IMR-90 (cell line): ENCODE data around the gene PGBD5. TPM values are rescaled to one million over a fixed set of nuclear protein-coding genes. Genes with fewer than 3 reads are reported as not detected.

Experiments used
- ATAC-seq: fragments of 200-7000 bp; cut with Tn5 transposase; 2 replicates; pipeline ENCODE4 v1.9.1; 2020; ENCODE audit warnings: low read depth, mild to moderate bottlenecking, moderate library complexity
- BruUV-seq: library from RNA; stranded (reverse); fragments of 400-500 nt; replicated peaks from 2 replicates; lab custom pipeline; 2021; lab: Mats Ljungman, UMichigan
- CTCF ChIA-PET: fragments of 300-600 bp; formaldehyde crosslinking; extraction: SDS; loops from one replicate; lab custom pipeline; 2021; ENCODE audit warnings: antibody characterized with exemption; lab: Yijun Ruan, JAX
- POLR2A ChIA-PET: fragments of 300-600 bp; sonication (Branson Sonifier 250); formaldehyde crosslinking; loops from one replicate; lab custom pipeline; 2022; ENCODE audit warnings: antibody characterized with exemption; ENCODE audit not compliant: unreplicated experiment; lab: Charles Lee
- DNase-seq: peaks from one replicate; pipeline ENCODE4 v3.0.0; 2013
- H2AFZ ChIP-seq: replicated peaks from 2 replicates; pipeline ENCODE3; 2013; ENCODE audit warnings: low read length, mild to moderate bottlenecking; ENCODE audit not compliant: poor library complexity
- H2AK5ac ChIP-seq: 2 replicates; pipeline ENCODE4 v1.6.1; 2013; ENCODE audit warnings: low read depth, low read length, inconsistent platforms
- H2AK9ac ChIP-seq: replicated peaks from 2 replicates; pipeline ENCODE3; 2013; ENCODE audit warnings: mild to moderate bottlenecking, low read depth, low read length, moderate library complexity; ENCODE audit not compliant: poor library complexity
- H2BK120ac ChIP-seq: 2 replicates; pipeline ENCODE4 v1.6.1; 2013; ENCODE audit warnings: low read depth, low read length, inconsistent platforms
- H2BK15ac ChIP-seq: 3 replicates; pipeline ENCODE4 v1.6.1; 2013; ENCODE audit warnings: low read depth, low read length, inconsistent platforms
- H2BK20ac ChIP-seq: 2 replicates; pipeline ENCODE4 v1.6.1; 2013; ENCODE audit warnings: low read depth, mild to moderate bottlenecking, inconsistent platforms, low read length, moderate library complexity
- H2BK5ac ChIP-seq: 2 replicates; pipeline ENCODE4 v1.6.1; 2013; ENCODE audit warnings: mild to moderate bottlenecking, low read depth, low read length, inconsistent platforms; ENCODE audit not compliant: poor library complexity, severe bottlenecking
- H3K14ac ChIP-seq: replicated peaks from 2 replicates; pipeline ENCODE4 v1.6.1; 2013; ENCODE audit warnings: low read depth, low read length, inconsistent platforms
- H3K18ac ChIP-seq: 2 replicates; pipeline ENCODE4 v1.6.1; 2013; ENCODE audit warnings: low read depth, low read length, control low read depth
- H3K23ac ChIP-seq: 2 replicates; pipeline ENCODE4 v1.6.1; 2013; ENCODE audit warnings: low read depth, low read length, inconsistent platforms
- H3K27ac ChIP-seq: 2 replicates; pipeline ENCODE4 v1.5.1; 2013; ENCODE audit warnings: mild to moderate bottlenecking, control low read depth, low read length; ENCODE audit not compliant: insufficient read depth
- H3K27me3 ChIP-seq: 2 replicates; pipeline ENCODE4 v1.6.1; 2013; ENCODE audit warnings: low read length; ENCODE audit not compliant: control insufficient read depth, insufficient read depth
- H3K36me3 ChIP-seq: 2 replicates; pipeline ENCODE4 v1.6.1; 2013; ENCODE audit warnings: low read length, mixed read lengths; ENCODE audit not compliant: control insufficient read depth, insufficient read depth
- H3K4ac ChIP-seq: 2 replicates; pipeline ENCODE4 v1.6.1; 2013; ENCODE audit warnings: low read depth, low read length, inconsistent platforms
- H3K4me1 ChIP-seq: 2 replicates; pipeline ENCODE4 v1.6.1; 2013; ENCODE audit warnings: low read length, mixed read lengths; ENCODE audit not compliant: control insufficient read depth, insufficient read depth
- H3K4me2 ChIP-seq: 2 replicates; pipeline ENCODE4 v1.6.1; 2013; ENCODE audit warnings: low read depth, mild to moderate bottlenecking, control low read depth, low read length, moderate library complexity
- H3K4me3 ChIP-seq: 2 replicates; pipeline ENCODE4 v1.5.1; 2013; ENCODE audit warnings: low read depth, mild to moderate bottlenecking, control low read depth, low read length, moderate library complexity; ENCODE audit not compliant: insufficient read depth
- H3K56ac ChIP-seq: 2 replicates; pipeline ENCODE4 v1.6.1; 2013; ENCODE audit warnings: low read length, inconsistent platforms; ENCODE audit not compliant: insufficient read depth; ENCODE audit errors: extremely low read depth
- H3K79me1 ChIP-seq, 2 experiments: 2 replicates each; pipeline ENCODE4 v1.6.1; 2013; ENCODE audit warnings: low read length in 2 of 2, inconsistent platforms in 1 of 2, low read depth in 1 of 2
- H3K9ac ChIP-seq: 2 replicates; pipeline ENCODE4 v1.6.1; 2013; ENCODE audit warnings: low read depth, low read length, control low read depth
- H3K9me1 ChIP-seq: 2 replicates; pipeline ENCODE4 v1.6.1; 2013; ENCODE audit warnings: low read length, inconsistent platforms; ENCODE audit not compliant: insufficient read depth
- H3K9me3 ChIP-seq: 2 replicates; pipeline ENCODE4 v1.6.1; 2013; ENCODE audit warnings: low read length; ENCODE audit not compliant: control insufficient read depth, insufficient read depth
- H4K20me1 ChIP-seq: 2 replicates; pipeline ENCODE4 v1.6.1; 2013; ENCODE audit warnings: low read length, inconsistent platforms; ENCODE audit not compliant: insufficient read depth
- H4K5ac ChIP-seq: 2 replicates; pipeline ENCODE4 v1.6.1; 2013; ENCODE audit warnings: mild to moderate bottlenecking, low read depth, low read length, control low read depth
- H4K8ac ChIP-seq, 2 experiments: 2 replicates each; pipeline ENCODE4 v1.6.1; 2013; ENCODE audit warnings: low read depth in 2 of 2, low read length in 2 of 2, control low read depth in 1 of 2, inconsistent platforms in 1 of 2
- H4K91ac ChIP-seq: 2 replicates; pipeline ENCODE4 v1.6.1; 2013; ENCODE audit warnings: low read depth, low read length, inconsistent platforms; ENCODE audit not compliant: insufficient read depth
- BHLHE40 ChIP-seq: fragments of 150-350 bp; IDR thresholded peaks from 2 replicates; pipeline ENCODE4 v1.6.1; 2016; ENCODE audit warnings: mild to moderate bottlenecking, low read depth, low read length
- FOS ChIP-seq: fragments of 150-350 bp; IDR thresholded peaks from 2 replicates; pipeline ENCODE4 v1.6.1; 2016; ENCODE audit warnings: low read depth, low read length
- POLR2A ChIP-seq: IDR thresholded peaks from 2 replicates; pipeline ENCODE4 v1.6.1; 2012; ENCODE audit warnings: mild to moderate bottlenecking, low read depth, low read length
- RAD21 ChIP-seq: IDR thresholded peaks from 2 replicates; pipeline ENCODE4 v1.6.1; 2012; ENCODE audit warnings: low read length, improper control_type of control experiment
- RCOR1 ChIP-seq: IDR thresholded peaks from 2 replicates; pipeline ENCODE4 v1.6.1; 2012; ENCODE audit warnings: mild to moderate bottlenecking, low read length, improper control_type of control experiment; ENCODE audit not compliant: insufficient replicate concordance
- WGBS, 2 experiments: methylation state at CpG; one replicate each; pipeline versions ENCODE4 v1.1.5 to v1.1.7; 2013; ENCODE audit warnings: missing lambda C conversion rate in 2 of 2; ENCODE audit not compliant: insufficient read length in 1 of 2; ENCODE audit errors: extremely low coverage in 2 of 2; 5-methylcytosine and 5-hydroxymethylcytosine counted together
- dilution Hi-C: fragments of 300-500 bp; cut with HindIII; formaldehyde crosslinking; loops from one replicate; pipeline ENCODE4 v1.14.3; 2018; ENCODE audit warnings: low sequenced_read_pairs; ENCODE audit not compliant: unreplicated experiment
- in situ Hi-C: fragments of 300-500 bp; cut with MboI; formaldehyde crosslinking; loops from 3 replicates; pipeline ENCODE4 v1.14.3; 2019; ENCODE audit warnings: low sequenced_read_pairs, inconsistent platforms, mixed read lengths
- intact Hi-C: fragments of 100-400 bp; cut with micrococcal nuclease; formaldehyde crosslinking; loops from 2 replicates; pipeline ENCODE4 v1.10.0; 2022
- polyA plus RNA-seq, 3 experiments: library from polyadenylated mRNA; depleted of rRNA; stranded (reverse); fragments of >200 nt; gene quantifications; 2 replicates each; pipeline ENCODE4 v1.2.3, GENCODE V29; 2012; ENCODE audit warnings: low replicate concordance in 1 of 3
- total RNA-seq: library from RNA; depleted of rRNA; stranded (reverse); fragments of >200 nt; gene quantifications from 2 replicates; pipeline ENCODE4 v1.2.3, GENCODE V29; 2012
- TF ChIP-seq, protein P1 (sequence below): fragments of 150-350 bp; IDR thresholded peaks from 2 replicates; pipeline ENCODE4 v1.6.1; 2016; ENCODE audit warnings: low read depth, mild to moderate bottlenecking, low read length, moderate library complexity, borderline replicate concordance

Gene PGBD5
- total and polyA plus RNA-seq, 2 of the 4 experiments (the other 2 are of a cell fraction), result 0.18 to 0.36 TPM

DNA sequence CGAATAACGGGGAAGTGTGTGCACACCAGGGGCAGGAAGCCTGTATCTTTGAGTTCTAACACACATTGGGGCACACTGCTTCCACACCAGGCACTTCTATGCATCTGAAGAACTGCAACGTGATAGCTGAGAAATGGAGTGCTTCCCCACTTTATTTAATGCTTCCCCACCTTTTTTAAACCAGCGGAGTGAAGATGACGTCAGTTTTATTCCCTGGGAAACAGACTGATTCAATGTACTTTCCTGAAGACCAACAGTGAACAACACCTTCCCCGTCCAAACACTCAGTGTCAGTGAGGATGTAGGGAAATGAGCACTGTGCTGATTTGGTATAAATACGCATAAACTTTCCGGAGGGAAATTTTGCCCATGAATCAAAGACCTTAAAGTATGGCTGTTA, 87.1 kb downstream of the PGBD5 start:
- ChIA-PET CTCF (no interaction called here), POLR2A (no interaction called here)
- H3K23ac ChIP-seq, result no peak overlapping the region
- dilution Hi-C loops, result no loop called here
- no peaks in the 10 kb centered on the region for H3K9me3 ChIP-seq
- no peaks in the 10 kb centered on the region for H3K27me3 ChIP-seq
- H3K36me3 ChIP-seq, result no peaks in the 10 kb centered on the region
- H3K27ac ChIP-seq, result no peak overlapping the region
- no peak overlapping the region for H2AK9ac ChIP-seq
- no TSS peak for BruUV-seq
- no peak overlapping the region for H2BK15ac ChIP-seq
- DNase-seq, result no peak
- no peak overlapping the region for H2BK120ac ChIP-seq
- H4K5ac ChIP-seq, result no peak overlapping the region
- no peaks in the 10 kb centered on the region for H3K9me1 ChIP-seq
- no peaks in the 10 kb centered on the region for H3K79me1 ChIP-seq
- no peak overlapping the region for H2BK5ac ChIP-seq
- in situ Hi-C loops, result no loop called here
- TF ChIP-seq RAD21, result no peak
- TF ChIP-seq, protein P1, sequence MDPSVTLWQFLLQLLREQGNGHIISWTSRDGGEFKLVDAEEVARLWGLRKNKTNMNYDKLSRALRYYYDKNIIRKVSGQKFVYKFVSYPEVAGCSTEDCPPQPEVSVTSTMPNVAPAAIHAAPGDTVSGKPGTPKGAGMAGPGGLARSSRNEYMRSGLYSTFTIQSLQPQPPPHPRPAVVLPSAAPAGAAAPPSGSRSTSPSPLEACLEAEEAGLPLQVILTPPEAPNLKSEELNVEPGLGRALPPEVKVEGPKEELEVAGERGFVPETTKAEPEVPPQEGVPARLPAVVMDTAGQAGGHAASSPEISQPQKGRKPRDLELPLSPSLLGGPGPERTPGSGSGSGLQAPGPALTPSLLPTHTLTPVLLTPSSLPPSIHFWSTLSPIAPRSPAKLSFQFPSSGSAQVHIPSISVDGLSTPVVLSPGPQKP, result no peak
- no peak for TF ChIP-seq FOS
- TF ChIP-seq RCOR1, result no peak
- no peak for TF ChIP-seq BHLHE40
- TF ChIP-seq POLR2A, result no peak
- no peak for ATAC-seq
- no peak overlapping the region for H4K91ac ChIP-seq
- H4K8ac ChIP-seq, result no peak overlapping the region
- H3K4me1 ChIP-seq, result no peaks in the 10 kb centered on the region; the same call in 1 of the 2 replicates
- no peak overlapping the region for H3K18ac ChIP-seq
- intact Hi-C loops, result no loop called here
- no CpG with 5 or more reads among the region's 8 CpGs for WGBS, 2 experiments
- H3K4me2 ChIP-seq, result no peak overlapping the region
- H4K20me1 ChIP-seq, result no peaks in the 10 kb centered on the region
- no peak overlapping the region for H2BK20ac ChIP-seq
- H3K4ac ChIP-seq, result no peak overlapping the region
- no peak overlapping the region for H3K14ac ChIP-seq
- no peak overlapping the region for H2AFZ ChIP-seq
- H2AK5ac ChIP-seq, result no peak overlapping the region
- no peak overlapping the region for H3K56ac ChIP-seq
- no peak overlapping the region for H3K4me3 ChIP-seq
- no peak overlapping the region for H3K9ac ChIP-seq
